Fibroblast of skin of left biceps (primary cell): ENCODE data around the gene SIGLECL1.

Experiments used
- DNase-seq, 2 experiments: peaks; one replicate each; pipeline ENCODE4 v3.0.0-alpha.2; 2013; ENCODE audit warnings: low read depth in 2 of 2

The SIGLECL1 gene

GRCh38 chr19:51252306-51253079 lies 1.6 kb downstream of the SIGLECL1 start:
- no peak for DNase-seq

GRCh38 chr19:51253088-51253806 lies 2.4 kb downstream of the SIGLECL1 start:
- no peak for DNase-seq

GRCh38 chr19:51256155-51256625 lies 5.3 kb downstream of the SIGLECL1 start:
- no peak for DNase-seq

DNA sequence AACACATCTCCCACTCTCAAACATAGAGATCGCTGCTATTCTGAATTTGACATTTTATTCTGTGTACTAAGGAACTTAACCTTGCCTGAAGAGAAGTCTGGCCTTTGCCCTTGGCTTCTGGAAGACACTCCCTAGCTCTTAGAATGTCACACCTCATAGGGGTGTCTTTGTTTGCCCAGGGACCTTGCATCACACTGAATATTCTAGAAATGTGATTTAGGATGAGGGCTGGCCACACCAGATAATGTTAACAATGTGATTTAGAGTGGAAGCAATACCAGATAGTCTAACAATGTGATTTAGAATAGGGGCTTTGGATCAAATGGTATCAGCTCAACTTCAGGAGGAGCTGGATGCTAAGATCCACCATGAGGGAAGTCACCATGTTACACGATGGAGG lies 6.6 kb downstream of the SIGLECL1 start:
- DNase-seq: no peak

DNA sequence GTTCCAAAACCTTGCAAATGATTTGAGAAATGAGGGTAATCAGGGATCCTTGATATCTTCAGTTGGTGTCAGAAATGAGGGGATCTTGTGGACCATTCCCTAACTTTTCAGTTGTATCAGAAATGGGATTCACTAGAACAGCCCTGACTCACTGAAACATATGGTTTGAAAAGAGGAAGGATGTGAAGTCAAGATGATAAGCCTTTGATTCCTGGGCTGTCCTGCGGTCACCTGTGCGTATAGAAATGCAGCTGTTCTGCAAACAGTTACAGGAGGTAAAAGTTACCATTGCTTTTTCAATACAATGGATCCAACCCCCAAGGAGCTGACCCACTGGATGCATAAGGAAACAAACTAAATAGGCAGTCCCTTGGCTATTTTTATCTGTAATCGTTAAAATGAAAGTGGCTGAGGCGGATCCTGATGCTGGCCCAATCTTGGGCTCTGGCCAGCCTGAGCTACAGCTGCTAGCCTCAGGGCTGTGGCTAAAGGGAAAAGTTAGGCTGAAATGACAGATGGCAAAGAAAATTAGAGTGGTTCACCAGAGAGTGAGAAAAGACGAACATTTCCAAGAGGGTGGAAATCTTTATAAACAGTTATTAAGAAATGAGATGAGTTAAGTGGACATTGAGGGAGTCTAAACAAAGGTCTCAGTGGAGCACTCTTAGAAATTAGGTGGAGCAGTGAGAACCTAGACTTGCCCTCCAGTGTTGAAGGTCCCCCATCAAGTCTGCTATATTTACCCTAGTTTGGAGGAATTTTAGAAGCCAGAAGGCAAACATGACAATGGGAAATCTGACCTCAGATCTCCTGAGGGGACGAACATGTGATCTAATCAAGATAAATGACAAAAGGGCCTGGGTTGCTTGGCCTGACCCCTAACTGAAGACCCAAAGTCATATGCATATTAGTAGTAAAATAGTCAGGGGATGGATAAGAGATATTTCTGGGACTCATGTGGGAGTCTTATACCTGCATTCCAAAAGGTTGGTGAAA lies 7.6 kb downstream of the SIGLECL1 start:
- no peak for DNase-seq

- DNase-seq: no peak
Observed at GRCh38 chr19:51259348-51260245, 8.7 kb downstream of the SIGLECL1 start.

DNA sequence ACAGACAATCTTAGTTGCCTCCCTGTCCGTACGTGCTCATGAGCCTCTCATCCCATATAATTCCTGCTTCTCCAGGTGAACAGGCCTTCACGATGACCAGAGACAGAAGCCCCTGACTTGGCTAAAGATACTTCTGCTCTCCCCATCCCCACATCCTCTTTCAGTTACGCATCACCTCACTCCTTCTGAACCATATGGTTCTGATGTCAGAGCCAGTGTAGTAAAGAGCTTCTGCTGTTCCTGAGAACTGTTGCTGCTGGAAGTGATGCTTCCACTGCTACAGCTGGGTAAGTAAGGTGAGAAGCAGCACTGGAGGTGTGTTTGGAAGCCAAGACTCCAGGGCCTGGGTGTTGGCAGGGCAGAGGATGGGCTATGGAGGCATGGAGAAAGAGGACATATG lies 12.9 kb downstream of the SIGLECL1 start:
- no peak for DNase-seq

GRCh38 chr19:51271067-51271466 lies 20.2 kb downstream of the SIGLECL1 start:
- no peak for DNase-seq

GRCh38 chr19:51272183-51272810 lies 21.4 kb downstream of the SIGLECL1 start:
- DNase-seq: no peak

GRCh38 chr19:51274049-51274770 lies 23.3 kb downstream of the SIGLECL1 start:
- no peak for DNase-seq

- DNase-seq: no peak
Observed at GRCh38 chr19:51277112-51277511, 26.2 kb downstream of the SIGLECL1 start.

GRCh38 chr19:51282335-51282734 lies 31.5 kb downstream of the SIGLECL1 start:
- no peak for DNase-seq

GRCh38 chr19:51285682-51286081 lies 34.8 kb downstream of the SIGLECL1 start:
- no peak for DNase-seq

DNA sequence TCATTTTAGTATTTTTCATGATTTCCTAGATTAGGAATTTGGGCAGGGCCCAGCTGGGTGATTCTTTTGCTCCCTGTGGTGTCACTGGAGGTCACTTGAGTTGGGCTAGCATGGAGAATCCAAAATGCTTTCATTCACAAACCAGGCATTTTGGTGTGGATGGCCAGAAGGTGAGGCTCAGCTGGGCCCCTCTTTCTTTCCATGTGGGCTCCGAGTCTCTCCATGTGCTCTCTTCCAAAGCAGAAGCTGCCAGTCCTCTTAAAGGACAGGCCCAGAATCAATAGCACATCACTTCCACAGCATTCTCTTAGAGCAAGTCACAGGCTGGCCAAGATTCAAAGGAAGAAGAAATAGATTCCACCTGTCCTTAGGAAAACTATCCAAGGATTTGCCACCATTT lies 38.8 kb downstream of the SIGLECL1 start:
- DNase-seq: no peak

DNA sequence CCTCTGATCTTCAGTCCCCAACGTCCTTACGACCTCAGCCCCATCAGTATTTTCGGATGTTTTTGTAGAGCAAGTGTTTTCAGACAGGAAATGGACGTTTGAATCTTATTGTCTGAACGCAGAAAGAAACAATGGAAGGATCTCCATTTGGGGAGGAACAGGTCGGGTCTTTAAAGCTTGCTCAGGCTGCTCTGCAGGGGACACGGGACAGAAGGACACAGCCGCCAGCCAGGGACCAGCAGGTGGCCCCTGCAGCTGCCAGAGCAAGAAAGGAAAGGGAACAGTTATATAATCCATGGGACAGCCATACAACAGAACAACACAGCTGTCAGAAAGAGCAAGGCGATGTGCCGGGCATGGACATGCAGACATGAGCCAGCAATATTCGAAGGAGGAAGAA lies 42.1 kb downstream of the SIGLECL1 start:
- DNase-seq: no peak

GRCh38 chr19:51293571-51294210 lies 42.8 kb downstream of the SIGLECL1 start:
- DNase-seq: no peak

DNA sequence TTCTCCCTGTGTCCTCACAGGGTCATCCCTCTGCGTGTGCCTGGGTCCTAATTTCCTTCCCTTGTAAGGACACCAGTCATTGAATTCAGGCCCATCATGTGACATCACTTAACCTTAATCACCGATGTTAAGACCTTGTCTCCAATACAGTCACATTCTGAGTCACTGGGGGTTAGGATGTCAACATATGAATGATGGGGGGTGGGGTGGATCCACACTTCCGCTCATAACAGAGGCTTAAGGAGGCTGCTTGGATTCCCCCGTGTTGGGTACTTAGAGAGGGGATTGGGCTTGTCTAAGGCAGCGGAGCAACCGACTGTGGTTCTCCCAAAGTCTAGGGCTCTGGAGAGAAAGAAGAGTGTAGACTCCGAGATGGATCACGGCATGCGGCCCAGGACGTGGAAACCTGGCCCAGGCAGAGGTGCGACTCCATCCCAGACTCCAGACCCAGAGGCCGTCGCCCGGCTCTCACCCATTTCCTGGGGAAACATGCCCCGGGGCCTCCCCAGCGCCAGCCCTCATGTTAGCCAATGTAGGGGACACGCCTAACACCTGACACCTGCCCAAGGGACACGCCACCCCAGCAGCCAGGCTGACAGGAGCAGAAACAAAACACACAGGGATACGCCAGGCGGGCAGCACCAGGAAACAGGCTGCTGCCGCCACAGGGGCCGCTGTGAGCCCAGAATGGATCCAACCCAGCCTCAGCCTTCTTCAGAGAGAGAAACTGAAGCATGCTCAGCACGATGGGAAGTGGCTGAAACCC lies 43.5 kb downstream of the SIGLECL1 start:
- no peak for DNase-seq

GRCh38 chr19:51294977-51295375 lies 44.1 kb downstream of the SIGLECL1 start:
- DNase-seq: no peak
